ENCODE measurements around the gene LCN9. TPM values are rescaled to one million over a fixed set of nuclear protein-coding genes. Genes with fewer than 3 reads are reported as not detected.

Gene LCN9
- total and polyA plus RNA-seq, 8 donors = not detected

GRCh38 chr9:135708164-135708563, 45.1 kb downstream of the LCN9 start:
- no peak for DNase-seq
- Histone ChIP-seq H3K27me3 (peaks cover 0 to 94% (median 46%) of the 10 kb centered on the region in 3 donors), H3K9me3 (no peaks in the 10 kb centered on the region), H3K36me3 (no peaks in the 10 kb centered on the region), H3K4me1 (peaks cover 0 to 4% (median 0%) of the 10 kb centered on the region in 4 donors), H3K27ac (no peak overlapping the region), H3K4me3 (no peak overlapping the region)
- TF ChIP-seq CTCF (IDR thresholded peaks at IDR 0.05) (no peak), POLR2A (IDR thresholded peaks at IDR 0.05) (no peak), EP300 (IDR thresholded peaks at IDR 0.05) (no peak), POLR2AphosphoS5 (IDR thresholded peaks at IDR 0.05) (no peak)
- intact Hi-C loops (cut with DNase I; ENCODE audit: low total_unique reads) = no loop called here
- 74 to 87% (median 85%) methylated on average over 4 of the region's 4 CpGs for WGBS, 5 donors

- intact Hi-C loops (cut with DNase I; ENCODE audit: low total_unique reads) = no loop called here
- no peak for DNase-seq
- H3K4me3 ChIP-seq = no peak overlapping the region
- no peaks in the 10 kb centered on the region for H3K36me3 ChIP-seq
- peaks cover 0 to 7% (median 0%) of the 10 kb centered on the region in 4 donors for H3K4me1 ChIP-seq
- no peak overlapping the region for H3K27ac ChIP-seq
- TF ChIP-seq CTCF (IDR thresholded peaks at IDR 0.05) (no peak), POLR2A (IDR thresholded peaks at IDR 0.05) (no peak), EP300 (IDR thresholded peaks at IDR 0.05) (no peak), POLR2AphosphoS5 (IDR thresholded peaks at IDR 0.05) (no peak)
- 72 to 78% (median 76%) methylated on average over 10 to 12 of the region's 12 CpGs for WGBS, 5 donors
- peaks cover 15 to 93% (median 44%) of the 10 kb centered on the region in 3 donors for H3K27me3 ChIP-seq
- H3K9me3 ChIP-seq = no peaks in the 10 kb centered on the region
Observed at GRCh38 chr9:135711391-135711790, 48.3 kb downstream of the LCN9 start.

- Histone ChIP-seq H3K27ac (no peak overlapping the region), H3K4me1 (peaks cover 0 to 7% (median 0%) of the 10 kb centered on the region in 4 donors), H3K36me3 (no peaks in the 10 kb centered on the region), H3K4me3 (no peak overlapping the region), H3K9me3 (no peaks in the 10 kb centered on the region), H3K27me3 (peaks cover 15 to 93% (median 46%) of the 10 kb centered on the region in 3 donors)
- DNase-seq = no peak
- 70 to 84% (median 76%) methylated on average over 5 to 10 of the region's 10 CpGs for WGBS, 5 donors
- TF ChIP-seq CTCF (IDR thresholded peaks at IDR 0.05) (no peak), POLR2A (IDR thresholded peaks at IDR 0.05) (no peak), POLR2AphosphoS5 (IDR thresholded peaks at IDR 0.05) (no peak), EP300 (IDR thresholded peaks at IDR 0.05) (no peak)
- intact Hi-C loops (cut with DNase I; ENCODE audit: low total_unique reads) = no loop called here
Observed at GRCh38 chr9:135711881-135712280, 48.8 kb downstream of the LCN9 start.

GRCh38 chr9:135712613-135713295, 49.6 kb downstream of the LCN9 start:
- Histone ChIP-seq H3K36me3 (no peaks in the 10 kb centered on the region), H3K27me3 (peaks cover 15 to 93% (median 46%) of the 10 kb centered on the region in 3 donors), H3K9me3 (no peaks in the 10 kb centered on the region), H3K27ac (no peak overlapping the region), H3K4me3 (no peak overlapping the region), H3K4me1 (peaks cover 0 to 7% (median 0%) of the 10 kb centered on the region in 4 donors)
- TF ChIP-seq POLR2AphosphoS5 (IDR thresholded peaks at IDR 0.05) (no peak), POLR2A (IDR thresholded peaks at IDR 0.05) (no peak), EP300 (IDR thresholded peaks at IDR 0.05) (no peak), CTCF (IDR thresholded peaks at IDR 0.05) (no peak)
- intact Hi-C loops (cut with DNase I; ENCODE audit: low total_unique reads) = no loop called here
- 33 to 51% (median 50%) methylated on average over 14 to 16 of the region's 16 CpGs for WGBS, 5 donors
- DNase-seq = peak in 1 of 2 donors; percentile 40

Measured in stomach (tissue), 9 donors.